Endothelial cell of umbilical vein (primary cell): Measurements from ENCODE around the gene PODXL2. TPM values are rescaled to one million over a fixed set of nuclear protein-coding genes. Genes with fewer than 3 reads are reported as not detected.

ENCODE experiments used
- BruUV-seq: library from RNA; stranded (reverse); fragments of 400-500 nt; replicated peaks from 2 replicates; lab custom pipeline; 2021; lab: Mats Ljungman, UMichigan
- CTCF ChIA-PET: fragments of 300-600, 350-600 bp; sonication (Branson Sonifier 250); formaldehyde crosslinking; loops from one replicate; lab custom pipeline; 2021; ENCODE audit warnings: antibody characterized with exemption, inconsistent platforms; lab: Charles Lee
- POLR2A ChIA-PET: fragments of 300-600, 350-600 bp; sonication (Branson Sonifier 250); formaldehyde crosslinking; loops from one replicate; lab custom pipeline; 2021; ENCODE audit warnings: antibody characterized with exemption, inconsistent platforms; lab: Charles Lee
- DNase-seq: peaks from one replicate; pipeline ENCODE4 v3.0.0-alpha.2; 2011; ENCODE audit warnings: low read depth, low spot score
- FAIRE-seq: peaks from 2 replicates; lab custom pipeline; 2011; peaks lifted over from hg19 to GRCh38; lab: Jason Lieb, UNC
- H2AFZ ChIP-seq: 2 replicates; pipeline ENCODE4 v1.6.0; 2012; ENCODE audit warnings: low read depth, low read length, control low read depth, inconsistent platforms
- H3K27ac ChIP-seq: 2 replicates; pipeline ENCODE4 v1.5.1; 2011; ENCODE audit warnings: low read depth, mild to moderate bottlenecking, control low read depth, low read length, moderate library complexity; ENCODE audit not compliant: insufficient read depth
- H3K27me3 ChIP-seq, 2 experiments: 2 replicates each; pipeline versions ENCODE4 v1.6.0 to v1.6.1; 2011; ENCODE audit warnings: low read length in 2 of 2, mixed read lengths in 1 of 2; ENCODE audit not compliant: control insufficient read depth in 2 of 2, insufficient read depth in 2 of 2
- H3K36me3 ChIP-seq, 2 experiments: 2 replicates in 1 of 2; 3 replicates in 1 of 2; pipeline ENCODE4 v1.5.1; 2011; ENCODE audit warnings: low read length in 2 of 2, mild to moderate bottlenecking in 1 of 2, moderate library complexity in 1 of 2; ENCODE audit not compliant: control insufficient read depth in 2 of 2, insufficient read depth in 2 of 2; ENCODE audit errors: extremely low read depth in 1 of 2
- H3K4me1 ChIP-seq: 3 replicates; pipeline ENCODE4 v1.5.1; 2011; ENCODE audit warnings: mild to moderate bottlenecking, low read length; ENCODE audit not compliant: control insufficient read depth, insufficient read depth; ENCODE audit errors: extremely low read depth
- H3K4me2 ChIP-seq: 2 replicates; pipeline ENCODE4 v1.6.1; 2011; ENCODE audit warnings: low read length, control low read depth, mixed read lengths; ENCODE audit not compliant: insufficient read depth
- H3K4me3 ChIP-seq, 3 experiments: fragments of 200-600 bp in 1 of 3; sonication (generic), shearing (Covaris generic) in 1 of 3; replicated peaks in 1 of 3; 2 replicates each; pipeline ENCODE4 v1.5.1; 2011 to 2016; ENCODE audit warnings: control low read depth in 3 of 3, low read length in 3 of 3, mild to moderate bottlenecking in 2 of 3, inconsistent platforms in 1 of 3, low read depth in 1 of 3, moderate library complexity in 1 of 3; ENCODE audit not compliant: insufficient read depth in 1 of 3
- H3K79me2 ChIP-seq: 2 replicates; pipeline ENCODE4 v1.6.0; 2012; ENCODE audit warnings: low read length, inconsistent platforms; ENCODE audit not compliant: control insufficient read depth, insufficient read depth
- H3K9ac ChIP-seq: replicated peaks from 2 replicates; pipeline ENCODE3; 2011; ENCODE audit warnings: low read length, control low read depth; ENCODE audit not compliant: insufficient read depth; ENCODE audit errors: extremely low read depth
- H3K9me1 ChIP-seq: replicated peaks from 3 replicates; pipeline ENCODE4 v1.6.0; 2011; ENCODE audit warnings: mild to moderate bottlenecking, low read length; ENCODE audit not compliant: control insufficient read depth, insufficient read depth; ENCODE audit errors: extremely low read depth
- H3K9me3 ChIP-seq: replicated peaks from 2 replicates; pipeline ENCODE4 v1.5.1; 2012; ENCODE audit warnings: low read length, inconsistent platforms; ENCODE audit not compliant: control insufficient read depth, insufficient read depth
- H4K20me1 ChIP-seq: replicated peaks from 2 replicates; pipeline ENCODE3; 2011; ENCODE audit warnings: mild to moderate bottlenecking, low read length; ENCODE audit not compliant: control insufficient read depth, insufficient read depth; ENCODE audit errors: extremely low read depth
- EZH2 ChIP-seq: IDR thresholded peaks from 2 replicates; pipeline ENCODE4 v1.6.1; 2012; ENCODE audit warnings: borderline replicate concordance, low read depth, mild to moderate bottlenecking, moderate library complexity, low read length, inconsistent platforms; ENCODE audit not compliant: severe bottlenecking
- FOS ChIP-seq: IDR thresholded peaks from 2 replicates; pipeline ENCODE4 v1.6.1; 2011; ENCODE audit warnings: mild to moderate bottlenecking, low read length, moderate library complexity, borderline replicate concordance; ENCODE audit not compliant: insufficient read depth
- GATA2 ChIP-seq: IDR thresholded peaks from 2 replicates; pipeline ENCODE4 v1.7.0; 2011; ENCODE audit warnings: low read depth, mild to moderate bottlenecking, moderate library complexity, mixed read lengths, low read length; ENCODE audit not compliant: insufficient read length, insufficient read depth
- JUN ChIP-seq: IDR thresholded peaks from 2 replicates; pipeline ENCODE4 v1.6.1; 2011; ENCODE audit warnings: borderline replicate concordance, low read depth; ENCODE audit not compliant: insufficient read length, insufficient read depth
- MYC ChIP-seq: IDR thresholded peaks from one replicate; pipeline ENCODE4 v1.6.1; 2011; ENCODE audit warnings: mild to moderate bottlenecking, low read depth, low read length
- POLR2A ChIP-seq: IDR thresholded peaks from 2 replicates; pipeline ENCODE4 v1.6.1; 2012; ENCODE audit warnings: low read depth, mild to moderate bottlenecking, control low read depth, low read length
- POLR2AphosphoS5 ChIP-seq: IDR thresholded peaks from 2 replicates; pipeline ENCODE4 v1.6.1; 2012; ENCODE audit warnings: low read depth, mild to moderate bottlenecking, control low read depth, low read length, moderate library complexity; ENCODE audit not compliant: insufficient read depth
- dilution Hi-C: fragments of 300-500 bp; cut with MboI; formaldehyde crosslinking; loops from one replicate; pipeline ENCODE4 v1.15.0; 2019; ENCODE audit warnings: low sequenced_read_pairs; ENCODE audit not compliant: extremely low pct_ligation_motif_present
- intact Hi-C: fragments of 100-400 bp; cut with micrococcal nuclease; formaldehyde crosslinking; loops from one replicate; pipeline ENCODE4 v1.10.0; 2022
- polyA plus RNA-seq, 4 experiments: library from polyadenylated mRNA; depleted of rRNA in 3 of 4; stranded (reverse) in 3 of 4; unstranded in 1 of 4; fragments of >200 nt; gene quantifications; 2 replicates each; pipeline versions ENCODE4 v1.2.1 to v1.2.3, GENCODE V29; 2011 to 2012; ENCODE audit warnings: missing spikeins in 1 of 4
- total RNA-seq: library from RNA; stranded (reverse); gene quantifications from 2 replicates; pipeline ENCODE4 v1.2.3, GENCODE V29; 2021
- TF ChIP-seq, protein P1 (sequence below): IDR thresholded peaks from 2 replicates; pipeline ENCODE4 v1.6.1; 2011; ENCODE audit not compliant: insufficient read depth, insufficient read length

PODXL2 gene
- total and polyA plus RNA-seq, 2 donors (not counting 3 experiments of a cell fraction or from before 2014, with no cell fraction given), result 5.5 to 6.5 TPM

DNA sequence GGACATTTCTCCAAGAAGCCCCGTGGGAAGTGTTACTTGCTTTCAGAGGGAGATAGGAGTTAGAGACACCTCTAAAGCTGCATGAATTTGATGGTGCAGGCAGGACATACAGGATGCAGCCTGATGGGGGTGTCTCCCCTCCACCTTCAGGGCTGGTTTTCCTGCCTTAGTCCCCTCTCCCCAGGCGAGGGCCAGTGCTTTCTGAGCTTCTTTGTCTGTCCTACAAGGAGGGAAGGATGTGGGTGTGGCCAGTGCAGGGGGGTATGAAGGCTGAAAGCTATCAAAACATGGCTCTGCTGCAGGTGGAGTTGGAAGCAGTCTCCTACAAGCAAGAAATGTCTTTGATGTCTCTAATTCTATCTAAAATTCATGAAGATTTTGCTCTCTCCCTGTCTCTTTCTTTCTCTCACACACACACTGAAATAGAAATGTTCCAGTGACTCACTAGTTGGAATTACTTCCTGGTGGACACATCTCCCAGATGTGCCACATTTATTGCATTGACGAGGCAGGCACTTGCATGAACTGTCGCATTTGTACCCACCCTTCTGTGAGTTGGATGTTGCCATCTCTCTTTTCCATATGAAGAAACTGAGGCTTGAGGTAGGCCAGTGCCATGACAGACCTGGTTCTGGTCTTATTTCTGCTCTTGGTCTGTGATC, 13.9 kb upstream of the PODXL2 start:
- no TSS peak for BruUV-seq
- CTCF ChIA-PET, result interaction anchor here (1.6 kb wide), 1 partner anchor 40 kb away, joined by 5 read pairs; no protein-coding TSS in a partner anchor
- POLR2A ChIA-PET, result no interaction called here
- no peak overlapping the region for H3K9ac ChIP-seq
- no peak overlapping the region for H3K27ac ChIP-seq
- intact Hi-C loops (no loop called here), dilution Hi-C loops (no loop called here)
- no peak overlapping the region for H3K4me3 ChIP-seq
- peaks cover 13% of the 10 kb centered on the region for H3K4me1 ChIP-seq
- TF ChIP-seq, protein P1, sequence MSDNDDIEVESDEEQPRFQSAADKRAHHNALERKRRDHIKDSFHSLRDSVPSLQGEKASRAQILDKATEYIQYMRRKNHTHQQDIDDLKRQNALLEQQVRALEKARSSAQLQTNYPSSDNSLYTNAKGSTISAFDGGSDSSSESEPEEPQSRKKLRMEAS, result no peak
- TF ChIP-seq FOS, result peak; percentile 6
- no peaks in the 10 kb centered on the region for H4K20me1 ChIP-seq
- no peak overlapping the region for H2AFZ ChIP-seq
- FAIRE-seq (peak; percentile 54), DNase-seq (no peak)
- H3K79me2 ChIP-seq, result no peaks in the 10 kb centered on the region
- peaks cover 0 to 5% of the 10 kb centered on the region in 2 experiments for H3K36me3 ChIP-seq
- H3K9me1 ChIP-seq, result no peaks in the 10 kb centered on the region
- no peaks in the 10 kb centered on the region for H3K27me3 ChIP-seq
- H3K9me3 ChIP-seq, result no peaks in the 10 kb centered on the region
- no peak overlapping the region for H3K4me2 ChIP-seq

DNA sequence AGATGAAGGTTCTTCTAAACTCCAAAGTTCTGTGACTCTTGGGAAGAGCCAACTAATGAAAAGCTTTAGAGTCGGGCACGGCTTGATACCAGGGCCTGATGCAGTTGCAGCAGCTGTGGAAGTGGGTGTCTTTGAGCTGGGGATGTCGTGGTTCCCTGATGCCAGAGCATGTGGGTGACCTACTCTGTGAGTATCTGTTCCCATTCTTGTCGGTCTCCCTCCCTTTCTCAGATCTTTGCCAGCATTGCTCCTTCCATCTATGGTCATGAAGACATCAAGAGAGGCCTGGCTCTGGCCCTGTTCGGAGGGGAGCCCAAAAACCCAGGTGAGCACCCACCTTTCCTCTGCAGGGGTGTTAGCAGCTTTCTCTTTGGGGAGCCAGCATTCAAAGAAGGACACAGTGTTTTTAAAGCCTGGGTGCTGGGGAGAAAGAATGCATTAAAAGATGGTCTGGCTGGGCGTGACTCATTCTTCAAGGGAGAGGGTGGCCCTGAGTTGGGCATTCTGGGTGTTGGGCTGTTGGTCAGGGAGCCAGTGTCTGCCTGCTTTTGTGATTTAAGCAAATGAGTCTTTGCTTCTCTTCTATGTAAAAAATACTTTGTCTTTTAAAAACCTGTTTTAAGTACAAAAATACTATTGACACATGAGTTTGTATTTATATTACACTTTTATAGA, 13.2 kb upstream of the PODXL2 start:
- DNase-seq, result no peak
- H3K27ac ChIP-seq, result no peak overlapping the region
- no peaks in the 10 kb centered on the region for H4K20me1 ChIP-seq
- no peaks in the 10 kb centered on the region for H3K9me3 ChIP-seq
- dilution Hi-C loops (no loop called here), intact Hi-C loops (no loop called here)
- ChIA-PET CTCF (interaction anchor here (1.6 kb wide), 1 partner anchor 41 kb away, joined by 5 read pairs; no protein-coding TSS in a partner anchor), POLR2A (no interaction called here)
- H3K9ac ChIP-seq, result no peak overlapping the region
- TF ChIP-seq MYC (no peak), POLR2A (no peak), GATA2 (no peak), JUN (no peak), EZH2 (no peak), POLR2AphosphoS5 (no peak)
- H2AFZ ChIP-seq, result no peak overlapping the region
- H3K4me2 ChIP-seq, result no peak overlapping the region
- H3K4me3 ChIP-seq, result no peak overlapping the region
- no TSS peak for BruUV-seq
- H3K9me1 ChIP-seq, result no peaks in the 10 kb centered on the region
- peaks cover 13% of the 10 kb centered on the region for H3K4me1 ChIP-seq
- H3K27me3 ChIP-seq, result no peaks in the 10 kb centered on the region
- FAIRE-seq, result no peak
- H3K36me3 ChIP-seq, result peaks cover 0 to 5% of the 10 kb centered on the region in 2 experiments
- H3K79me2 ChIP-seq, result no peaks in the 10 kb centered on the region
